ENCODE measurements around the gene SYNJ2.

Gene SYNJ2

DNA sequence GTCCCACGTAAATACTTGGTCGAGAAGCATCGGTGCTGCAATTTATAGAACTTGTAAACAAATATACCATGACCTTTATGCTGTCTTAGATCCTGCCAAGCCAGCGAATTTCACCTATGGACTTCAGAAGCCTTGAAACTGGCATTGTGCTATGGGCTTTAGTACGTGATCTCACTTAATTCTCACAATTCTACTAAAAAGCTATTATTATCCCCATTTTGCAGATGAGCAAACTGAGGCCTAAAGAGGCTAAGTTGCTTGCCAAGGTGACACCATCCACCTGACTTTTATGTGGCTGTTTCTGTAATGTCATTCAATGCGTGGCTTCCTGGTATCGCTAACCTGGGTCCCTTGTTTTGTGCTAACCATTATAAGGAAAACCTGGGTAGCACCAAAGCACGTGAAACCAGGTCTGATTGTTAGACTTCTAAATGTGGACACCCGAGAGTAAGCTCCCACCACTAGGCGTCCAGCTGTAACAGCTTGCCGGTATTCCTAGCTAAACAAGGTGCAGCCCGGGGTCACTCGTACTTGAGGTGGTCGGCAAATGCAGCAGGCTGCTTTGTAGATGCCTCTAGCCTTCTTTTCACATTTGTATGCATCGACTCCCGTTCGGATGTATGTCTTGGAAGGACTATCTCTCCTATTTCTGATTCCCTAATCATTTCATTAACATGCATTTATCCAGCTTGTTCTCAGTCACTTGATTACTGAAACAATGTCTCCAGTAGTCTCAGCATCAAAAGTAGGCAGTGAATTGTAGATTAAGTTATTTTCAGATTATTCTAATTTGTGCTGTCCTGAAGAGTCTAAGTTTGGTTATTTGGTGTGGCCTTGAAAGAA is 1.1 kb downstream of the SYNJ2 start:
- no peak for DNase-seq

DNA sequence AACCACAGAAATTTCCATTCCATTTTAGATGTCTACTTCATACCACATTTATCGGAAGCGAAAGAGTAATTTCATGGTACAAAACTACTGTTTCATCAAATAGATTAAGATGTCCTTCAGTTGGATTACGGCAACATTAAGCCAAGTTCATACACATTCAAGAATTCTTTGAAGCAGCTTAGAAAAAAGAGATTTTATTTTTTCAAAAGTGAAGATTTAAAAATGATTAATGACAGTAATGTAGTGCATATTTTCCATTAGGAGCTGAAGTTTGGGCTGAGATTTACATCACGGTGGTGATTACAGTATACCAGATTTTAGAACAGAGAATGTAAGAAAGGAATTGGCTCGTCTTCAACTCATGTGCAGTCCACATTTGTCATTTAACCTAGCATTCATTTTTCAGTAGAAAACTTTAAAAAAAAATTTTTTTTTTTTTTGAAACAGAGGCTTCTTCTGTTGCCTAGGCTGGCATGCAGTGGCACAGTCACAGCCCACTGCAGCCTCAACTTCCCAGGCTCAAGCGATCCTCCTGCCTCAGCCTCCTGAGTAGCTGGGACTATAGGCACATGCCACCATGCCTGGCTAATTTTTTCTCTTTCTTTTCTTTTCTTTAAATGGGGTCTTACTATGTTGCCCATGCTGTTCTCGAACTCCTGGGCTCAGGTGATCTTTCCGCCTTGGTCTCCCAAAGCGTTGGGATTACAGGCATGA is 1.9 kb downstream of the SYNJ2 start:
- no peak for DNase-seq

DNA sequence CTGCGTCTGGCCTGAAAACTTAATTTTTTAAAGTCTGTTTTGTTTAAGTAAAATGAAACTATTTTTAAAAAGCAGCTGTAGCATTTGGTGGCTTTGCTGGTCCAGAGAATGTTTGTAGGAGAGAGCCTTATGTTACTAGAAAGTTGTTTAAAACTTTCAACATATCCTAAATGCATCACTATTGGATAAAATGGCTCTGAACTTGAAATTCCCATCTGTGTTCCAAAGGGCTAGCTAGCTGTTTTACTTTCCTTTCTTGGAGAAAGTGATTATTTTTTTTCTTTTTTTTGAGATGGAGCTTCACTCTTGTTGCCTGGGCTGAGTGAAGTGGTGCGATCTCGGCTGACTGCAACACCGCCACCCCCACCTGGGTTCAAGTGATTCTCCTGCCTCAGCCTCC is 2.5 kb downstream of the SYNJ2 start:
- DNase-seq: no peak

DNA sequence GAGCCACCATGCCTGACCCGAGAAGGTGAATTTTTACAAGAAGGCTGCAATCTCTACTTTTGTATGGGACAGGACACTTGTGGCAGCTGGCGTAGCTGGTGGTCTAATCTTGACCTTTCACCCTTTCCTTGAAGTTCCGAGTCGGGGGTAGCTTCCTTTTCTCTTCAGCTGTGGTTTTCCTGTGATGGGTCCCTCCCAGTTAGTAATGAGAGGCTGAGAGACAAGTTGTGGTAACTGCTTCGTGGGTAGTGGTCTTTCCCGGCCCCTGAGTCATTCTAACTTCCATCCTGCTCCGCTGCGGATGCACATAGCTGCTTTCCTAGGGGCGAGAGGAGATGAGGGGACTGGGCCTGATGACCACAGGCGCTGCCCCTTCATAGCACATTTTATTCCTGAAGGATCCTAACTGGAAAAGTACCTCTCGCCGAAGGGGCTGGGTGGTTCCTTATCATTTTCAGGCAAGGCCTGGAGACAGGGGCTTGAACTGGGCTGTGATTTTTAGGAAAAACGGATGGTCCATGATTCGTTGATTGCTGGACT is 3.1 kb downstream of the SYNJ2 start:
- no peak for DNase-seq

DNA sequence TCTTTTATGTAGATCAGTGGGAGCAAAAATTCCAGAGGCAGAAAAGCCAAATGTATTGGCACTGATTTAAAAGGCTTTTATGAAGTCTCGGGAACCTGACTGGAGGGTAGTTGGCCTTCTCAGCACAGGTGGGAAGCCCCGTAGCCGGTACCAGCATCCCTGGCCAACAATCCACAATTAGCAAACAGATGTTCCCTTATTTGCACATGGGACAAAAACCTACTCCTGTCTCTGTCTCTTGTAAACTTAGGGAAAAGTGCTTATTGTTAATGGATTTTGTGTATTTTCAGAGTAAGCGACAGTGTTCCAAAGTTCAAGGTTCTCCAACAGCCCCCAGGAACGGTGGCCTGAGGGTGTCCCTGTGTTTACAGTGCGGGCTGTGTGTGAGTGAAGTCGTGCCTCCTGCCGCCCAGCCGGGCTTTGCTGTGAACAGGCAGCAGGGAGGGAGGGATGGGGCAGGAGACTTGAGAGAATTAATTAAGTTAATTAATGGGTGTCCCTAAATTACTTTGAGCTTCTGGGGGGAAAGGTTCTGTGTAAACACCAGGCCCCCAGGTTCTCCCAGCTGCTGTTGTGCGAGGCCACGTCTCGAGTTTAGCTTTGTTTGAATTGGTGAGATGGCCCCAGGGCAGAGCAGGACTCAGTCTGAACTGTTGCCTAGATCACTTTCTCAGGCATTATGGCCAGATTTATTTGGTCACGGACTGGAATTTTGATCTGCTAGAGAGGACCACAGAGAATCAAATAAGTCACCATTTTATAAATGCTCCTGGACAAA is 3.9 kb downstream of the SYNJ2 start:
- DNase-seq: no peak

DNA sequence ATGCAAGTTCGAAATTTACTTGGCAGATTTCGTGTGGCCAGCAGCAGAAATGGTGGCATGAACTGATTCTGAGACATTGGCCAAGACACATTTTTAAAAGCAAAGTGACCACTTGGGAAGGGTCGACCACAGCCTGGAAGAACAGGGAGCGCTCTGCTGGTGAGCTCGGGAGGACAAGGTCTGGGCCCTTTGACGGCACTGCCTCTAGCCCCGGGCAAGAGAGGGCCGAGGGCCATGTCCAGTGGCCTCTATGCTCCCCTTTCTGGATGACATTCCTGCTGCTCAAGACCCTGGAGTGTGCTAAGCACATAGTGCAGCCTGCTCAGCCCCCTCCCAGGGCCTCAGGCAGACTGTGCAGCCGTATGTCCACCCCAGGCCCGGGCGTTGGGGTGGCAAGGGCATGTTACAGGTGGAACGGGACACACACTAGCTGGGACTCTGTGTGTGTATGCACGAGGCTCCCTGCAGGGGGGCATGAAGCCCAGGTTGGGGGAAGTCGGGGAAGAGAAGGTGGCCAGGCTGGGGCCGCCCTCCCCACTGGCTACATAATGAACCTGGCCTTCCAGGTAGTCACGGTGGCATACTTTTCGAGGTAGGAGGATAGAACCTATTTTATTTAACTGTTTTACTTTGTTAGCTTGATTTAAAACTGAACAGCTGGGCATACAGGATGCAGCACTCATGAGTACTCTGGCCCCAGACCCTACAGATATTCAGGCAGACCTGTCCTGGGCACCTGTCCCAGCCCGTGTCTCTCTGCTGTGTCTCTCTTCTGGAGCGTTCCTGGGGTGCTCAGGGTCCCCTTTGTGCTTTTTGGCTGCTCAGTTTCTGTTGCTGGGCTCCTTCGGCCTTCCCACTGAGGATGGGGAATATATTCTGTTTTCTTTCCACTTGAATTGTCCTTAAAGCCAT is 6.4 kb downstream of the SYNJ2 start:
- no peak for DNase-seq

DNA sequence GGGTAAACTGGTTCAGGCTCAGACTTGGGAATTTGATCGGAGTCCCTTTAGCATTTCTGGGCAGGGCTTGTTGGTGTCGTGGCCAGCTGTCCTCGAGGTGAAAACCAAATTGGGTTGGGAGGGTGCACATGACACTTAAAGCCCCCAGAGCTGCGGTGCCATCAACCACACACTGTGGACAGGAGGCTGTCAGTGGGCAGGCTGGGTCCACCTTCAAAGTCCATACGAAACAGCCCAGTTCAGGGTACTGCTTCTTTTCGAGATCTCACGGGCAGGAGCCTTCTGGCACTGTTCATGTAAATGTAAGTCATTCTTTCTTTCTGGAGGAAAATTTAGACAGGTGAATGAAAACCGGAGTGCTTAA is 7.0 kb downstream of the SYNJ2 start:
- DNase-seq: no peak

DNA sequence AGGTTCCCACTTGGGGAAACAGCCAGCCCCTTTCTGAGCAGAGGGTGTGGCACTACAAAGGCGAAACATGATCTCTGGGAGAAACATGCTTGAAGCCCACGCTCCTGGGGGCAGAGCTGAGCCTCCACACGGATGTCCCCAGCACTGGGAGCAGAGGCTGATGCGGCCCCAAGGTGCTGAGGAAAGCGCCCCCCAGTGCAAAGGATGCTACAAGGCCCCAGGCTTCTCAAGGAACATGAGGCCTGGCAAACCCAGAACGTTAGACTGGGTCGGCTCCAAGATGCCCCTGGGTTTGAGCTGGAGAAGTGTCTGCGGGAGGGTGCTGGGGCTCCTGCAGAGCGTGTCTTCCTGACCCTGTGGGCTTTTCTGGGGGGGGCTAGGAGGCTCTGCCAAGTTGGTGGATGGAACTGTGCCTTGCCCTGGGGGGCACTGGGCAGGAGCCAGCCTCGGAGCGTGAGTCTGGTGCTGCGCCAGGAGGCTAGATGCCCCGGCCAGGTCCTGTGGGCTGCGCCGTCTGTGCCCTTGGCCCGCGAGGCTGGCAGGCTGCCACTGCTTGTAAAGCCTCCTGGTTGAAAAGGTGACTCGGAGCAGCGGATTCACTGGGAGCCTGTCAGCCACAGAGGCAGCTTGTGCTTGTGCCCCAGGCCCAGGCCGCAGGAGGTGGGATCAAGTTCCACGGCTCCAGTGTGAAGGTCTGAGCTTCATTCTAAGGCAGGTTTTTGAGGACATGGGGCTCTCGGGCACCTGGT is 8.1 kb downstream of the SYNJ2 start:
- peak; percentile 68 for DNase-seq

DNA sequence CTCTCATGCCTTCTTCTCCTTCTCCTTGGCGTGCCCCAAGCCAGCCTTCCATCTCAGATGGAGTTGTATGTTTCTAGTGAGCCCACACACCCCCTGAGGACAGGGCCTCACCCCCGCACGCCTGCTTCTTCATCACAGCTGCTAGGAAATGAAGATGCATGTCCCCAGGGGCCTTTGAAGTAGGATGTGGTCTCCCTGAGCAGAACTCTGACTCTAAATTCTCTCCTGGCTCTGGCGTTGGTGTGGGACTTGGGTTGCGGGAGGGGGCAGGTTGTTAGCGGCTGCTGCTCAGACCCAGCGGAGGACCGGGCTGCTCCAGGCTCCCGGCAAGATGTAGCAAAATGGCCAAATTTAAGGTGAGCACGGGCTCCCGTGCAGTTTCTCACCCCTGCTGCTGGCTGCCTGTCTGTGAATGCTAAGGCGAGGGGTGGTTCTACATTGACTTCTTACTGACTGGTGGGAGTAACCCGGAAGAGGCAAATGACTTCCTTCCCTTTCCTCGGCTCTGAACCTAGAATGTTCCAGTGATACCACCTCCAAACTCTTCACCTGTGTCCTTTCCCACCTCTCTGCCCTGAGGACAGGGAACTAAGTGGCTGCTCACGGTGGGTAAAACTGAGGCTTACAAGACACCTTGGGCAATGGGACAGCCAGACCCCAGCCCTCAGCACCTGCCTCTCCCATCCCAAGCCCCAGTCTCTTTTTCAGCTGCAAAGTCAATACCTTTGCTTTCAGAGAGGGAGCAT is 8.8 kb downstream of the SYNJ2 start:
- DNase-seq: no peak

DNA sequence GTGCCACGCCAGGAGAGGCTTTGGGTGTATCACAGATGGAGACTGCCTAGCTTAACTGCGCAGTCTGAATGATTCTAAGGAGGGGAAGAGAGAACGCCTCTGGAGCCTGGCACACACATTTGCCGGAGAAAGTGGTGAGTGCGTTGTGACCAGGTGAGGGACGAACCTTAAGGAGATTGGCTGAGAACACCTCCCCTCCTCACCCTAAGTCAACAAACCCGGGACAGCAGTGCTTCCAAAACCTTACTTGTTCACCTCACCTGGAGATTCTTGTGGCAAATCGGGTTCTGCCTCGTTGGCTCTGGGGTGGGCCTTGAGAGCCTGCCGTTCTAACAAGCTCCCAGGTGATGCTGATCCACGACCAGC is 9.4 kb downstream of the SYNJ2 start:
- no peak for DNase-seq

DNA sequence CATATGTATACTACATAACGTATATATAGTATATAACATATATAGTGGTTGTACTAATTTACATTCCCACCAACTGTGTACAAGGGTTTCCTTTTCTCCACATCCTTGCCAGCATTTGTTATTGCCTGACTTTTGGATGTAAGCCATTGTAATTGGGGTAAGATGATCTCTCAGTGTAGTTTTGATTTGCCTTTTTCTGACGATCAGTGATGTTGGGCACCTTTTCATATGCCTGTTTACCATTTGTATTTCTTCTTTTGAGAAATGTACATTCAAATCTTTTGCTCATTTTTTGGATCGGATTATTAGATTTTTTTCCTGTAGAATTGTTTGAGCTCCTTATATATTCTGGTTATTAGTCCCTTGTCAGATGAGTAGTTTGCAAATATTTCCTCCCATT is 11.4 kb downstream of the SYNJ2 start:
- no peak for DNase-seq

DNA sequence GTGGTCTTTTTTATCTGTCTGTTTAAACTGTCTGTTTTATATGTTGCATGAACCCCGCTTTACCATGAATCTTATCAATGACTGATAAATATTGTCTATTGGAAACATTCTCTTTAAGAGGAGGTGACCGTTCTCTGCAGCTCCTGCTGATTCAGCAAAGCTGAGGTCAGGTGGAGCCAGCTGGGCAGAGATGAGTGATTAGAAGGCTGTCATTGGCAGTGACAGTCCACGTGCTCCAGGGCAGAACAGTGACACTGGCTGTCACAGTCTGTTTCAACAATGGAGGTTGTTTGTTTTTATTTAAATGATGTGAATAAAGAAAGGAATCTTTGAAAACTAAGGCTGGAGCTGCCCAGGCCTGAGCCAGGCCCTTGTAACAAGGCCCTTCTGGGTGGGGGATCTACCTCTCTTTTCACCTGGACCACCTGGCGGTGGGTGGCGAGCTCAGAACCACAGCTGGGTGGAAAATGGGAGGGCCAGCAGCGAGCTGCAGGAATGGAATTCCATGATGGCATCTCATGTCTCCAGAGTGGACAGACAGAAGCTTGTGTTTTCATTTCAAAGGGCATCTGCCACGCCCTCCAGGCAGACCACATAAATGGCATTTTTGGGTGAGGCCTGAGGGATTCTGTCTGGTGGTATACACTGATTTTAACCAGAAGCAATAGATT is 12.6 kb downstream of the SYNJ2 start:
- DNase-seq: no peak

DNA sequence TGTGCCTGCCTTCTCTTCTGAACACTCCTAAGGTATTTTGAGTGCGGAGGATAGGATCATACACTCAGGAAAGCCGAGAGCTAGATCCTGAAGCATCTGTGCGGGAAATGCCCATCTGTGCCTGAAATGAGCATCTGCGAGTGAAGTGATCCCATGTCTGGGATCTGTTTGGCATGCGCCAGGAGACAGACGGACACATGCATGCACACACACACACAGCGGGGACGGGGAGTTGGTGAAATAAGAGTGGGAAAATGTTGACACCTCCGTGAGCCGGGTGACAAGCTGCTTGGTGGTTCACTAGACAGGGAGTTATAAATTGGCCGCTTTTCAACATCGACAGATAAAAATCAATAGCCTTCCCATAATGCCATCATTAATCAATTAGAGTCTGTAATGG is 13.8 kb downstream of the SYNJ2 start:
- DNase-seq: no peak

DNA sequence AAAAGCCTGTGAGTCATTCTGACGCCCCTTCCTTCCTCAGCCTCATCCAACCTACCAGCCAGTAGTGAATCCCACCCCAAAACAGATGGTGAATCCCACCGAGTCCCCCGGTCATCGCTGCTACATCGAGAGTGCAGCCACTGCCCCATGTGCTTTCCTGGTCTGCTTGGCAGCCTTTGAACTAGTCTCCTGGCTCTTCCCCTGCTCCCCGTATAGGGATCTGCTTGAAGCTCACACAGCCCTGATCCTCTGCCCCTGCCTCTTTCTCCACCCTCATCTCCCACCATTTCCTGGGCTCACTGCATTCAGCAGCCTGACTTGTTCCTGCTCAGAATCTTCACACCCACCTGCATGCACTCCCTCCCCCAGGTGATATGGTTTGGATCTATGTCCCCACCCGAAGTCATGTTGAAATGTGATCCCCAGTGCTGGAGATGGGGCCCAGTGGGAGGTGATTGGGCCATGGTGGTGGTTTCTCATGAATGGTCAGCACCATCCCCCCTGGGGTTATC is 14.6 kb downstream of the SYNJ2 start:
- no peak for DNase-seq

DNA sequence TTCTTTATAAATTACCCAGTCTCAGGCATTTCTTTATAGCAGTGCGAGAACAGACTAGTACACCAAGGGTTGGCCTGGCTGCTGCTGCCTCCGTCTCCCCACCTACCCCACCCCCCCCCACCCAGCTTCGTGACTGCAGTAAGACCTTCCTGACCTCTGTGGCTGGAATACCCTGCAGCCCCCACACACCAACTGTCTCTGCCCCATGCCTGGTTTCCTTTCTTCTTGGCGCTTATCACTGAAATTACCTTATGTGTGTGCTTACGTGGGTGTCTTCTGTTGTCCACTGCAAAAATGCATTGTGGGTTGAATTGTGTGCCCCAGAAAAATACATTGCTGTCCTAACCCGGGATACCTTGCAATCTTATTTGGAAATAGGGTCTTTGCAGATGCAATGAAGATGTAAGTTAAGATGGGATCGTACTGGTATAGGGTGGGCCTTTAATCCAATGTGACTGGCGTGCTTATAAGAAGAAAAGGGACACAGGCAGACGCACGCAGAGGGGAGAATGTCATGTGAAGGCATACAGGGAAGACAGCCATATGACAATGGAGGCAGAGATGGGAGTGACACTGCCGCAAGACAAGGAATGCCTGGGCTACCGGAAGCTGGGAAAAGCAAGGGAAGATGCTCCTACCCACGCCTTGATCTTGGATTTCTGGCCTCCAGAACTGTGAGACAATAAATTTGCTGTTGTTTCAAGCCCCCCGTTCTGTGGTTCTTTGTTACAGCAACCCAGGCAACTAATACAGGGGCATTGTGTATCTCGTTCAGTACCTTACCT is 15.4 kb downstream of the SYNJ2 start:
- no peak for DNase-seq

DNA sequence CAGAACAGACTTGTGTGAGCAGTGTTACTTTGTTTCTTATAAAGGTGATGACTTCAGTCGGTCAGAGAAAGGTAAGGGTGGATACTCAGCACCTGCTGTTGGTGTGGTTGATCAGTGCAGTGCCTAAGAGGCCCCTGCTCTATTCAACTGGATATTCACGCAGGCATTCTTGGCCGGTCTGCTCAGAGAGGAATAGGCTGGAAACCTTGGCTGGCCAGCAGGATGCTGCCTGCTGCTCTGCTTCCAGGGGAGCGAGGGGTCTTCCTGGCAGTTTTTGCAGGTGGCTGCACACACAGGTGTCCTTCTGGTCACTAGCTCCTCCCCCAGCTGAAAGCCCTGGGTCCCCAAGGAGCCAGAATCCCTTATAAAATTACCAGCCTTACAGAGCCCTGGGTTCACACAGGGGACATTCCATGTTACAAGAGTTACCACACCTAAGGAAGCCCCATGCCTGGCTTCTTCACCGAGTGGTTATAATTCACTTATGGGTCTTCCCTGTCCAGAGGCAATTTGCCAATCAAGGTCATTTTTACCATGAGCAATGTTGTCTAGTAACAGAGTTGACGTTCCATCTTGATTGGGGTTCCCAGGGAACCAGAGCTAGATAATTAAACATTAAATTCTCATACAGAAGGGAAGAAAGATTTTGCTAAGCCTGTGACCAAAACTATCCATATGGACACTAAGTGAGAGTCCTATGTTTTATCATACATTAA is 16.4 kb downstream of the SYNJ2 start:
- DNase-seq: no peak

DNA sequence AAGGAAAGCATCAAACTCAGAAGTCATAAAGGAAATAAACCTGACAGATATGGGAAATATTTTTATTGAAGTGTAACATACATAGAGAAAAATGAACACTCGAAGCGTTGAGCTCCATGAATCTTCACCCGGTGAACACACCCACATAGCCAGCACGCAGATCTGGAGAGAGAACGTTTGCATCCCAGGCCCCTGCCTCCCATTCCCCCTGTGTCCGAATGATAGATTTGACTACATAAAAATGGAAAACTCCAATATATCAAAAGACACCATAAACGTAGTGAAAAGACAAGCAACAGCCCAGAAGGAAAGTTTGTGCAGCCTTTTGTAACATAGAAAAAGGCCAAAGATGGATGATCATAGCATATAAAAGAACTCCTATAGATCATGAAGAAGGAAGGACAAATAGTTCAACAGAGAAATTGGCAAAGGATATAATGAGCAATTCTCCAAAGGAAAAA is 17.1 kb downstream of the SYNJ2 start:
- DNase-seq: no peak
